ENCODE data around the gene UBE3D. TPM values are rescaled to one million over a fixed set of nuclear protein-coding genes. Genes with fewer than 3 reads are reported as not detected.

The UBE3D gene
- total RNA-seq, 3 donors from 2014 or later (not counting 1 experiment from before 2014, with no cell fraction given) = 6.6 to 7.9 (median 7.2) TPM

- no peaks in the 10 kb centered on the region for H3K9me3 Mint-ChIP-seq
- intact Hi-C loops (cut with micrococcal nuclease) = no loop called here
- Histone ChIP-seq H3K27me3 (ENCODE audit: control insufficient read depth, insufficient read depth, low read length) (no peaks in the 10 kb centered on the region), H3K4me1 (ENCODE audit: control insufficient read depth, insufficient read depth, low read length) (no peaks in the 10 kb centered on the region), H3K36me3 (ENCODE audit: control insufficient read depth, insufficient read depth, low read length) (no peaks in the 10 kb centered on the region), H3K9me3 (ENCODE audit: control insufficient read depth, insufficient read depth, low read length) (no peaks in the 10 kb centered on the region), H3K27ac (ENCODE audit: low read length) (no peak overlapping the region), H3K4me3 (ENCODE audit: low read length) (no peak overlapping the region)
- no peaks in the 10 kb centered on the region for H3K36me3 Mint-ChIP-seq
- ATAC-seq = no peak
- H3K27ac Mint-ChIP-seq = no peak overlapping the region
- no peaks in the 10 kb centered on the region for H3K27me3 Mint-ChIP-seq (ENCODE audit: low read depth in 2 of 2)
- H3K4me3 Mint-ChIP-seq = no peak overlapping the region
- DNase-seq = no peak
- 86% methylated on average over 2 of the region's 3 CpGs for WGBS (ENCODE audit: insufficient coverage)
- H3K4me1 Mint-ChIP-seq = no peaks in the 10 kb centered on the region
- TF ChIP-seq, protein P1, sequence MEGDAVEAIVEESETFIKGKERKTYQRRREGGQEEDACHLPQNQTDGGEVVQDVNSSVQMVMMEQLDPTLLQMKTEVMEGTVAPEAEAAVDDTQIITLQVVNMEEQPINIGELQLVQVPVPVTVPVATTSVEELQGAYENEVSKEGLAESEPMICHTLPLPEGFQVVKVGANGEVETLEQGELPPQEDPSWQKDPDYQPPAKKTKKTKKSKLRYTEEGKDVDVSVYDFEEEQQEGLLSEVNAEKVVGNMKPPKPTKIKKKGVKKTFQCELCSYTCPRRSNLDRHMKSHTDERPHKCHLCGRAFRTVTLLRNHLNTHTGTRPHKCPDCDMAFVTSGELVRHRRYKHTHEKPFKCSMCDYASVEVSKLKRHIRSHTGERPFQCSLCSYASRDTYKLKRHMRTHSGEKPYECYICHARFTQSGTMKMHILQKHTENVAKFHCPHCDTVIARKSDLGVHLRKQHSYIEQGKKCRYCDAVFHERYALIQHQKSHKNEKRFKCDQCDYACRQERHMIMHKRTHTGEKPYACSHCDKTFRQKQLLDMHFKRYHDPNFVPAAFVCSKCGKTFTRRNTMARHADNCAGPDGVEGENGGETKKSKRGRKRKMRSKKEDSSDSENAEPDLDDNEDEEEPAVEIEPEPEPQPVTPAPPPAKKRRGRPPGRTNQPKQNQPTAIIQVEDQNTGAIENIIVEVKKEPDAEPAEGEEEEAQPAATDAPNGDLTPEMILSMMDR (IDR thresholded peaks at IDR 0.05) = no peak
These were observed 156.1 kb downstream of the UBE3D start for GRCh38 chr6:82909551-82909950.

GRCh38 chr6:82908661-82909060 is 157.0 kb downstream of the UBE3D start:
- 93% methylated on average over 2 of the region's 2 CpGs for WGBS (ENCODE audit: insufficient coverage)
- no peaks in the 10 kb centered on the region for H3K27me3 Mint-ChIP-seq (ENCODE audit: low read depth in 2 of 2)
- H3K36me3 ChIP-seq (ENCODE audit: control insufficient read depth, insufficient read depth, low read length) = no peaks in the 10 kb centered on the region
- intact Hi-C loops (cut with micrococcal nuclease) = no loop called here
- ATAC-seq (no peak), DNase-seq (no peak)
- H3K4me3 Mint-ChIP-seq = no peak overlapping the region
- no peaks in the 10 kb centered on the region for H3K4me1 ChIP-seq (ENCODE audit: control insufficient read depth, insufficient read depth, low read length)
- no peaks in the 10 kb centered on the region for H3K4me1 Mint-ChIP-seq
- H3K27ac Mint-ChIP-seq = no peak overlapping the region
- no peaks in the 10 kb centered on the region for H3K27me3 ChIP-seq (ENCODE audit: control insufficient read depth, insufficient read depth, low read length)
- H3K4me3 ChIP-seq (ENCODE audit: low read length) = no peak overlapping the region
- H3K9me3 Mint-ChIP-seq = no peaks in the 10 kb centered on the region
- H3K27ac ChIP-seq (ENCODE audit: low read length) = no peak overlapping the region
- TF ChIP-seq, protein P1 (IDR thresholded peaks at IDR 0.05) = no peak
- no peaks in the 10 kb centered on the region for H3K36me3 Mint-ChIP-seq
- H3K9me3 ChIP-seq (ENCODE audit: control insufficient read depth, insufficient read depth, low read length) = no peaks in the 10 kb centered on the region

DNA sequence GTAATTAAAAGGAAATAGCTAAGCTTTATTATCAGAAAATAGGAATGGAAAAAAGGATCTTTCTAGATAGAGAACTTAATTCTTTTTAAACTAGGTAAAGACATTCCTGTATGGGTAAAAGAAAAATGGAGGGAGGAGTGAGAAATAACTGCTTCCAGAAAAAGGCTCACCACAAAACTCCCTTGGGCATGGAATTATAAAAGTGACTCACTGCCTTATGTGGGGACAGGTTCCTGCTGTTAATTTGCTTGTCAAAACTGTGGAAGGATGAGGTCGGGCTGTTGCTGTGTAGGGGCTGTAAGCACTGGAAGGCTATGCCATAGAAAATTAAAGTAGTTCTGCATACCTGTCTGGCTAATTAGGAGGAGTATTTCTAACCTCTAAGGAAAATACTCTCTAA is 158.7 kb downstream of the UBE3D start:
- intact Hi-C loops (cut with micrococcal nuclease) = no loop called here
- DNase-seq (no peak), ATAC-seq (no peak)
- Mint-ChIP-seq H3K27ac (no peak overlapping the region), H3K9me3 (no peaks in the 10 kb centered on the region), H3K4me3 (no peak overlapping the region), H3K36me3 (no peaks in the 10 kb centered on the region), H3K4me1 (no peaks in the 10 kb centered on the region), H3K27me3 (ENCODE audit: low read depth in 2 of 2) (no peaks in the 10 kb centered on the region)
- Histone ChIP-seq H3K9me3 (ENCODE audit: control insufficient read depth, insufficient read depth, low read length) (no peaks in the 10 kb centered on the region), H3K4me1 (ENCODE audit: control insufficient read depth, insufficient read depth, low read length) (no peaks in the 10 kb centered on the region), H3K27ac (ENCODE audit: low read length) (no peak overlapping the region), H3K4me3 (ENCODE audit: low read length) (no peak overlapping the region), H3K27me3 (ENCODE audit: control insufficient read depth, insufficient read depth, low read length) (no peaks in the 10 kb centered on the region), H3K36me3 (ENCODE audit: control insufficient read depth, insufficient read depth, low read length) (no peaks in the 10 kb centered on the region)
- WGBS (ENCODE audit: insufficient coverage) = 67% methylated on average over 1 of the region's 1 CpG
- TF ChIP-seq, protein P1 (IDR thresholded peaks at IDR 0.05) = no peak

DNA sequence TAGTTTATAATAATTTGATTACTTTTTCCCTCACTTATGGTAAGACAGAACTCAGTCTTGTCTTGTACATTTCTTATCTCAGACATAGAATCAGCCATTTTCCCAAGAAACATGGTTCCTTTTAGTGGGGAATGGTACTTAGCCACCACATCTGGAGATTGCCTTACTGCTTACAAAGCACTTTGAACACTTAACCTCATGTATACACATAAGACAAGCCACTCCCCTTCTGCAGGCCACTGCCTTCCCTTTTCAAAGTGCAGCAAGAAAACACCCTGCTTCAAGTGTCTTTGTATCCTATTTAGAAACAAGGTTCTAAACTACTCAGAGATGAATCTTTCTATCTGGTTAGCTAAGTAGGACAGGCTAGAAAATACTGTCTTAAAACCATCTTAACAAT is 159.2 kb downstream of the UBE3D start:
- TF ChIP-seq, protein P1 (IDR thresholded peaks at IDR 0.05) = no peak
- Mint-ChIP-seq H3K36me3 (no peaks in the 10 kb centered on the region), H3K27me3 (ENCODE audit: low read depth in 2 of 2) (no peaks in the 10 kb centered on the region), H3K4me1 (no peaks in the 10 kb centered on the region), H3K27ac (no peak overlapping the region), H3K4me3 (no peak overlapping the region), H3K9me3 (no peaks in the 10 kb centered on the region)
- no peaks in the 10 kb centered on the region for H3K36me3 ChIP-seq (ENCODE audit: control insufficient read depth, insufficient read depth, low read length)
- no peak for DNase-seq
- intact Hi-C loops (cut with micrococcal nuclease) = no loop called here
- H3K4me3 ChIP-seq (ENCODE audit: low read length) = no peak overlapping the region
- H3K27me3 ChIP-seq (ENCODE audit: control insufficient read depth, insufficient read depth, low read length) = no peaks in the 10 kb centered on the region
- no peaks in the 10 kb centered on the region for H3K4me1 ChIP-seq (ENCODE audit: control insufficient read depth, insufficient read depth, low read length)
- H3K9me3 ChIP-seq (ENCODE audit: control insufficient read depth, insufficient read depth, low read length) = no peaks in the 10 kb centered on the region
- H3K27ac ChIP-seq (ENCODE audit: low read length) = no peak overlapping the region
- no peak for ATAC-seq
